M059J (cell line): Measurements from ENCODE around the gene SET. TPM values are rescaled to one million over a fixed set of nuclear protein-coding genes. Genes with fewer than 3 reads are reported as not detected.
A peak's percentile ranks its signal among the peaks of the same experiment; 100 is the strongest.

ENCODE experiments used
- DNase-seq: peaks from one replicate; pipeline ENCODE4 v3.0.0-alpha.2; 2012; ENCODE audit warnings: low read depth
- total RNA-seq: library from RNA; depleted of rRNA; stranded (reverse); fragments of >200 nt; shearing (Covaris generic); gene quantifications from 2 replicates; pipeline ENCODE4 v1.2.3, GENCODE V29; 2014

Gene SET
- total RNA-seq, 1 experiment from 2014 or later = 608 TPM

DNA sequence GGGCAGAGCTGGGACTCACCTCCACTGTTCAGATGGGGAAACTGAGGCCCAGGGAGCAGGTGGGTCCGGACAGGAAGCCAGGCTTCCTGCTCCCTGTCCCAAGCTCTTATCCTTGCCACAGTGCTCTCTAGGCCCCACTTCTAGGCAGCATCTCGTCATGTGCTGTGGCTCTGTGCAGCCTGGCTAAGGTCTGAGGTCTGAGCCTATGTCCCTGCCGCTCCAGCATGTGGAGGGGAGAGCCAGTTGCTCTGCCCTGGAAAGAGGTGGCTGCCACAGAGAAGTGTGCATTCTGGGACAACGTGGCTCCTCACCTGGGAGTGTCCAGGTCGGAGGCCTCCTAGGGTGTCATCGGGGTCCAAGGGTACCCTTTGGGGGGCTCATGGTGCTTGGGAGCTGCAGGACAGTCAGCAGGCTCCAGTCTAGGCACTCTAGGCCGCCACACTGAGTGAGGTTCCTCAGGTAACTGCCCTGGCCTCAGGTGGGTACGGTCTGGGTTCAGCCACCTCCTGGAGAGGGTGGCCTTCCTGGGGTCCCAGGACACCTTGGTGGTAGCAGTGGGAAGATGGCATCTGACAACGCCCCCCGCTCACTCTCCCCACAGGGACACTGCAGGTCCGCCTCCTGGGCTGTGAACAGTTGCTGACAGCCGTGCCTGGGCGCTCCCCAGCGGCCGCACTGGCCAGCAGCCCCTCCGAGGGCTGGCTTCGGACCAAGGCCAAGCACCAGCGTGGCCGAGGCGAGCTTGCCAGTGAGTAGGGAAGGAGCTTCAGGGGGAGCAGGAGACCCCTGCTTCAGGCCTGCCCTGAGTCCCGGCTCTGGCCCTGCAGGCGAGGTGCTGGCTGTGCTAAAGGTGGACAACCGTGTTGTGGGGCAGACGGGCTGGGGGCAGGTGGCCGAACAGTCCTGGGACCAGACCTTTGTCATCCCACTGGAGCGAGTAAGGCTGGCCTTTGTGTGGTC, 23.7 kb downstream of the SET start:
- no peak for DNase-seq

DNA sequence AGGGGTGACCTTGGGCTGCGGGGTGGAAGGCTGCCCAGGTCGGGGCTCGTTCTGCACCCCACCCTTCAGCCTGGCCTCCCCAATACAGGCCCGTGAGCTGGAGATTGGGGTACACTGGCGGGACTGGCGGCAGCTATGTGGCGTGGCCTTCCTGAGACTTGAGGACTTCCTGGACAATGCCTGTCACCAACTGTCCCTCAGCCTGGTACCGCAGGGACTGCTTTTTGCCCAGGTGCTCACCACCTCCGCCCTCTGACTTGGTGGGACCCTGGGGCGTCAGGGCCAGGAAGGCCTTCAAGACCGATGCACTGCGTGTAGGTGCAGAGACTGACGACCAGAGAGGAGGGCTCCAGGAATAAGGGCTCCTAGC, 24.4 kb downstream of the SET start:
- DNase-seq = no peak

- DNase-seq = no peak
These were observed 25.0 kb downstream of the SET start for GRCh38 chr9:128713941-128714573.

GRCh38 chr9:128714586-128715435, 25.8 kb downstream of the SET start:
- no peak for DNase-seq

GRCh38 chr9:128715436-128715750, 26.4 kb downstream of the SET start:
- DNase-seq = no peak

GRCh38 chr9:128716581-128717254, 27.7 kb downstream of the SET start:
- DNase-seq = no peak

DNA sequence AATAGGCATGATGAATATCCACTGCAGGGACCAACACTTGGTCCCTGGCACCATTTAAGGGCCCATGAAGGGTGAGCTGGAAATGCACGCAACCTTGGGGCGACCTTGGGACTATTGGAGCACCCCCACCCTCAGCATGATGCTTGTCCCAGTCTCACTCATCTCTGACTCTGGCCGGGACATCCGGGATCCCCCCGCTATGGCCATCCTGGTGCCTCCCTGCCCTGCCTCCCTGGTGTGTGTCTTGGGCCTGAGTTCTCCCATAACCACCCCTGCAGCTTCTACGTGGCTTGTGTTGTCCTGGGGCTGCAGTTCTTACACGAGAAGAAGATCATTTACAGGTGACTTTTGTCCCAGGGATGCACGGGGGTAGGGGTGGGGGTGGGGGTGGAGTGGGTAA, 29.0 kb downstream of the SET start:
- DNase-seq = no peak

DNA sequence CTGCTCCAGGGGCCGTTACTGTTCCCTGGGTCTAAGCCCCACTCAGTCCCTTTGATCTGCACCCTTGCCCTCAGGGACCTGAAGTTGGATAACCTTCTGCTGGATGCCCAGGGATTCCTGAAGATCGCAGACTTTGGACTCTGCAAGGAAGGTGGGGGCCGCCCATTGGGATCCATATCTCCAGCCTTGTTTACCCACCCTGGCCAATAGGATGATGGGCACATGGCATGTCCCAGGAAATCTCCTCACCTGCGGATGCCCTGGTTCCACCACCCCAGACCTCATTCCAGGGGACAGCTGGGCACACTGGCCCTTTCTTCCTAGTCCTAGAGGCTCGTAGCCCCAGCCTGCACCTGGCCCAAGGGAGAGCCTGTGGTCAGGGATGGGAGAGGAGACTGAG, 29.5 kb downstream of the SET start:
- no peak for DNase-seq

DNA sequence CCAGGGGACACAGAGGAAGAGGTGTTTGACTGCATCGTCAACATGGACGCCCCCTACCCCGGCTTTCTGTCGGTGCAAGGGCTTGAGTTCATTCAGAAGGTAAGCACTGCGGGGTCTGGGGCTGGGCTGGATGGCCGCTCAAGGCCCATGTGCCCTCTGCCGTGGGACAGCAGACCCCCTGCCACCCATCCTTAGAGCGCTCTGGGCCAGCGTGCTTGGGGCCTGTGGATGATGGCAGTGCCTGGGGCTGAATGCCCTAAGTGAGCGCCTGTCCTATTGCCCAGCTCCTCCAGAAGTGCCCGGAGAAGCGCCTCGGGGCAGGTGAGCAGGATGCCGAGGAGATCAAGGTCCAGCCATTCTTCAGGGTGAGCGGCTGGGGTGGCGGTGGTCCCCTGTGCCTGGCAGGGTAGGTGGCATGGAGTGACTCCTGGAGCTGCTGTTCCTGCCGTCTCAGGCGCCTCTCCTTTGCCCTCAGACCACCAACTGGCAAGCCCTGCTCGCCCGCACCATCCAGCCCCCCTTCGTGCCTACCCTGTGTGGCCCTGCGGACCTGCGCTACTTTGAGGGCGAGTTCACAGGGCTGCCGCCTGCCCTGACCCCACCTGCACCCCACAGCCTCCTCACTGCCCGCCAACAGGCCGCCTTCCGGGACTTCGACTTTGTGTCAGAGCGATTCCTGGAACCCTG, 31.0 kb downstream of the SET start:
- DNase-seq = no peak

DNA sequence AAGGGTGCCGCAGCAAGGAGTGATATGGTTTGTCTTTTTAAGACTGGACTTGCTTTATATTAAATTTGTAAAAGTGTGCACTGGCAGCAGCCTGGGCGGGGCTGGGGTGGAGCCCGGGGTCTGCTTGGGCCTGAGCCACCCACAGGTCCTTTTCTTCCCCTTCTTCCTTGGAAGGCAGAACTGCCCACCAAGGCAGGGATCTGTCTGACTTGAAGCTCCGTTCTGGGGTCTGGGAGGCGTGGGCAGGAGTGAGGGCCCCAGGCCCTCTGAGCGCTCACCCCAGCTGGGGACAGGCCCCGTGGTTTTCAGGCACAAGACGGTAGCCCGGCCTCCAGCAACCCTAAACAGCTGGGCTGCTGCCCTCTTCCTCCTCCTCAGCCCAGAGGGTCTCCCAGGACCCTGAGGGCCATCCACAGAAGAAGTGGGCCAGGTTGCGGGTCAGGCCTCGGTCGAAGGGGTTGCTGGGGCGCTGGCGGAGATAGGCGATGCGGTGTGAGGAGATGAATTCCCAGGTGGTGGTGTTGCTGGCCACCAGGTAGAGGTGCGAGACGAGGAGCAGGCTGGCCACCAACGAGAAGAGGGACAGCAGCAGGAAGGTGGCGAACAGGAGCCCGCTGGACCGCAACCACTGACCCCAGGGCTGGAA, 31.9 kb downstream of the SET start:
- no peak for DNase-seq

DNA sequence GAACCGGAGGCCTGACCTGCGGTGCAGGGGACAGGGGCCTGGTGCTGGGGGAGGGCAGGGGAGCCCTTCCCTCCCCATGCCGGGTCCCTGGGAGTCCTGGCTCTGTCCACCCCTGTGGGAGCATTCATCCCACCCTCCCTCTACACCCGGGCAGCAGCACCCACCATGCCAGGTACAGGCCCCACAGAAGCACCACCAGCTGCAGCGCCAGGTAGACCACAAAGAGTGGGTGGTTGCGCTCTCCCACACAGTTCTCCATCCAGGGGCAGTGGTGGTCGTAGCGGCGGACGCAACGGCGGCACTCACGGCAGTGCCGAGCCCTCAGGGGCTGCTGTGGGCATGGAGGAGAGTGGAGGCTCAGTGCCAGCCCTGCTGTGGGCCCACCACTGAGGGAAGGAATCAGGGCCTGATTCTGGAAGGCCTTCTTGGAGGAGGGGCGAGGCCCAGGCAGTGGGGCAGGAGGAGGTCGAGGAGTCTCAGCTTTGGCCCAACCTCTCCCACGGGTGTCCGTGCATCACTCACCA, 32.5 kb downstream of the SET start:
- no peak for DNase-seq

- no peak for DNase-seq
These were observed 33.6 kb downstream of the SET start for GRCh38 chr9:128722380-128723351.

GRCh38 chr9:128723352-128723865, 34.4 kb downstream of the SET start:
- DNase-seq = no peak

DNA sequence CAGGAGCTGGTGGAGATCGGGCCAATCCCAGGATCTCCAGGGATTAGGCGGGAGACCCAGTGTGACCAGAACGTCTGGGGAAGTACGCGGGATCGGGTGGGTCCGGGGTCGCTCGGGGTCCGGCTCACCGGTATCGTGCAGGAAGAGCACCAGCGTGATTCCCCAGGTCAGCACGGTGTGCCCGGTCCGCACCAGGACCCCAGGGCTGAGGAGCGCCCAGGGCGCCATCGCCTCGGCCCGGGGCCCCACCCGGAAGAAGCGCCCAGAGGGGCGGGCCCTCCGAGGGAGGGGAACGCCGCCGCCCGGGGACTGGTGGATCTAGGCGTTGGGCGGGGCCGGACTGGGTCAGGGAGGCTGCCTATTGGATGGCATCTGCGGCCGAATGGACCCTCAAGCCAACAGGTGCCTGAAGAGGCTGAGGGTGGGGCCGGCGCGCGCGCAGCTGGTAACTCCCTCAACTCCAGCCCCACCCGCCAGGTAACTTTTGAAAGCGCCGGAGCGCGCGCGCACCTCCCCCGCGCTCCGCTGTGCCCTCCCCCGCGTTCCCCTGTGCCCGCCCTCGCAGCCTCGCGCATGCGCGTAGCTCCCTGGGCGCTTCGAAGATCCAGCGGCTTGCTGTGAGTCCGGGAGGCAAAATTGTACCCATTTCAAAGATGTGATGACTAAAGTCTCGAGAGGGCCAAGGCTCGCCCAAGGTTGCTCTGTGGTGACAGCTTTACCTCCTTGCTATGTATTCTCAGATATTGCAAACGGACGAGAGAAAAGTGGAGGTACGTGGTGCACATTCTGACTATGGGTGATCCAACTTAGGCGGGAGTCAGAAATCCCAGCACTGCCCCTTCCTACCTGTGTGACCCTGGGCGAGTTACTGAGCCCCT, 35.1 kb downstream of the SET start, which contains the start of gene ZDHHC12:
TSS of gene ZDHHC12 (minus strand) at position 262 of the 878 bp plus-strand sequence. CDS start at position 228, 34 bp downstream.
- peak; percentile 99 for DNase-seq

DNA sequence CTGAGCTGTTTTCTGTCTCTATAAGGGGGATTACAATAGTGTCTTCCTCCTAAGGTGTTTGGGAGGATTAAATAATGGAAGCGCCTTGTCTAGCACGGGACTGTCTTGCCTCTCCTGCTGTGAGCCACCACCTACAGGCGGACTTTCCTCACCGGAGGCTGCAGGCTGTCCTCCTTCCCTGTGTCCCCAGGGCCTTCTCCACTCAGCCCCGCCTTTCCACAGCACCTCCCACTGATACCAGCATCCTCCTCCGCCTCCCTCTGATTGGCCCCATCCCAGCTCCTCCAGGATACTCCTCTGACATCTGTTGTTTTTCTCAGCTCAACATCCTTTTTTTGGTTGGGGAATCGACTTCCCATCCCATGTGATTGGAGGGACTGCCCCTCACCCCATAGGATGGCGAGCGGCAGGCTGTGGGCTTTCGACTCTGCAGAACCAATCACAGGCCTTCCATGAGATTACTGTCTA, 35.8 kb downstream of the SET start:
- DNase-seq = peak; percentile 85

DNA sequence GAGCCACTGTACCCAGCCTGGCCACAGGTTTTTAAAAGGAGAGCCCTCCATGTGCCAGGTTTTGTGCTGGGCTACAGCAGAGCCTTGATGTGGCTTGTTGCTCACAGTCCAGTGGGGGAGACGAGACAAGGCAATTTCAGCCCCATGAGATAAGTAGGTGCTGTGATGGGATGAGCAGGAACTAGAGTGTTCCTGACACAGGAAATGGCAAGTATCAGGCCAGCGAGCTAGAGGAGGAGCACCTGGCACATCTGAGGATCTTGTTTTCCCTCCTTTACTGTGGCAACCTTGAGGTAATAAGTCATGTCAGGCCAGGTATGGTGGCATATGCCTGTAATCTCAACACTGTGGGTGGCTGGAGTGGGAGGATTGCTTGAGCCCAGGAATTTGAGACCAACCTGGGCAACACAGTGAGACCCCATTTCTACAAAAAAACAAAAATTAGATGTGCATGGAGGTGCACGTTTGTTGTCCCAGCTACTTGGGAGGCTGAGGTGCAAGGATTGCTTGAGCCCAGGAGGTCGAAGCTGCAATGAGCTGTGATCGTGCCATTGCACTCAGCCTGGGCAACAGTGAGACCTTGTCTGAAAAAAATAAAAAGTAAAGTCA, 38.7 kb downstream of the SET start:
- no peak for DNase-seq

- no peak for DNase-seq
These were observed 39.3 kb downstream of the SET start for GRCh38 chr9:128728298-128728697.
